SW 1271 (cell line): ENCODE measurements around the gene AHI1.
"Not testable (repeated sequence)": the region's sequence is repeated elsewhere in the genome, so short reads cannot be mapped to it uniquely, and the experiment has no call there.

Experiments
- DNase-seq, 2 experiments: peaks; one replicate each; lab custom pipeline; 2025; lab: John Stamatoyannopoulos, UW

Gene AHI1

GRCh38 chr6:135390458-135390857 is 107.1 kb downstream of the AHI1 start:
- no peak for DNase-seq

GRCh38 chr6:135385299-135385698 is 112.2 kb downstream of the AHI1 start:
- DNase-seq = no peak

- DNase-seq = no peak
These were observed 113.8 kb downstream of the AHI1 start for GRCh38 chr6:135383766-135384165.

- no peak for DNase-seq
These were observed 114.2 kb downstream of the AHI1 start for GRCh38 chr6:135383301-135383700.

- DNase-seq = no peak
These were observed 115.3 kb downstream of the AHI1 start for GRCh38 chr6:135382182-135382628.

- DNase-seq = no peak
These were observed 116.7 kb downstream of the AHI1 start for GRCh38 chr6:135380793-135381192.

GRCh38 chr6:135379647-135380046 is 117.9 kb downstream of the AHI1 start:
- DNase-seq = no peak

- no peak for DNase-seq
These were observed 124.8 kb downstream of the AHI1 start for GRCh38 chr6:135372758-135373157.

- not testable (repeated sequence) for DNase-seq
These were observed 133.9 kb downstream of the AHI1 start for GRCh38 chr6:135363622-135364021.

- no peak for DNase-seq
These were observed 135.4 kb downstream of the AHI1 start for GRCh38 chr6:135362124-135362523.

GRCh38 chr6:135360222-135360621 is 137.3 kb downstream of the AHI1 start:
- DNase-seq = no peak

GRCh38 chr6:135358985-135359384 is 138.6 kb downstream of the AHI1 start:
- DNase-seq = no peak

- no peak for DNase-seq
These were observed 139.2 kb downstream of the AHI1 start for GRCh38 chr6:135358251-135358821.

- DNase-seq = no peak
These were observed 143.1 kb downstream of the AHI1 start for GRCh38 chr6:135354407-135354806.

GRCh38 chr6:135353113-135353512 is 144.4 kb downstream of the AHI1 start:
- DNase-seq = no peak

- no peak for DNase-seq
These were observed 145.9 kb downstream of the AHI1 start for GRCh38 chr6:135351635-135352034.

- DNase-seq = no peak
These were observed 149.7 kb downstream of the AHI1 start for GRCh38 chr6:135347887-135348286.

GRCh38 chr6:135346747-135347146 is 150.8 kb downstream of the AHI1 start:
- no peak for DNase-seq

GRCh38 chr6:135344526-135344925 is 153.0 kb downstream of the AHI1 start:
- DNase-seq = no peak

GRCh38 chr6:135339920-135340319 is 157.6 kb downstream of the AHI1 start:
- not testable (repeated sequence) for DNase-seq

GRCh38 chr6:135334169-135334568 is 163.4 kb downstream of the AHI1 start:
- no peak for DNase-seq

- DNase-seq = no peak
These were observed 166.5 kb downstream of the AHI1 start for GRCh38 chr6:135331002-135331401.

GRCh38 chr6:135329851-135330803 is 167.4 kb downstream of the AHI1 start:
- DNase-seq = no peak
